ENCODE measurements around the gene CPNE7.

The CPNE7 gene

GRCh38 chr16:89536886-89537548 lies 38.5 kb upstream of the CPNE7 start:
- DNase-seq (ENCODE audit: low read depth) = no peak
- in situ Hi-C loops (cut with HindIII; ENCODE audit: low sequenced_read_pairs) = no loop called here
- H3K4me3 ChIP-seq (ENCODE audit: low read depth, low read length) = no peak overlapping the region
- no peak for TF ChIP-seq CTCF (IDR thresholded peaks at IDR 0.05; ENCODE audit: low read depth, low read length, missing control alignments)

DNA sequence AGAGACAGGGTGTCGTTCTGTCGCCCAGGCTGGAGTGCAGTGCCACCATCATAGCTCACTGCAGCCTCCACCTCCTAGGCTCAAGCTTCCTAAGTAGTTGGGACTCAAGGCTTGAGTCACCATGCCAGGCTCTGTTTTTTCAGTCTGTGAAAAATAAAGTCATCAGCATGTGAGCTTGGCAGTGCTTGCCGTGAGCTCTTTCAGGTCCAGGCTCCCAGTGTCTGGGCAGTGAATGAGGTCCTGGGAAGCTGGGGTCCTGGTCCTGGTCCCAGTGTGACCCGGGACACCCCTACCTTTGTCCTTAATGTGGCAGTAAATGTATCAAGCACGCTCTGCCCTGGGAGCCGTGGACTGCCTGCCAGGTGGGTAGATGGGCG lies 38.0 kb upstream of the CPNE7 start:
- DNase-seq (ENCODE audit: low read depth) = no peak
- H3K4me3 ChIP-seq (ENCODE audit: low read depth, low read length) = no peak overlapping the region
- no peak for TF ChIP-seq CTCF (IDR thresholded peaks at IDR 0.05; ENCODE audit: low read depth, low read length, missing control alignments)
- in situ Hi-C loops (cut with HindIII; ENCODE audit: low sequenced_read_pairs) = no loop called here

DNA sequence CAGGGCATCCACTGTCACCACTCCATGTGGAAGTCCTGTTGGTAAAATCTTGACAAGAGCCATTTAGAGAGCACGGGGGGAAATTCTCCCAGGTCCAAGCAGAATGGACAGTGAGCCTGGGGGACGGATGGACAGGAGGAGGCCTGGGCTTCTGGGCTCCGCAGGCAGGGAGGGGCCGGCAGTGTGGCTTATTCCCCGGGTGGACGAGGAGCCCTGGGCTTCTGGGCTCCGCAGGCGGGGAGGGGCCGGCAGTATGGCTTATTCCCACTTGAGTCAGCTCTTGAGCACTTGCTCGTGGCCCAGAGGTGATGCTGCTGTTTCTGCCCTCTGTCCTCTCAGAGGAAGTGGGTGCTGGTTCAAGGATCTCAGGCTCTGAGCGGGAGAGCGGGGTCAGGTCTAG lies 37.3 kb upstream of the CPNE7 start:
- H3K4me3 ChIP-seq (ENCODE audit: low read depth, low read length) = no peak overlapping the region
- TF ChIP-seq CTCF (IDR thresholded peaks at IDR 0.05; ENCODE audit: low read depth, low read length, missing control alignments) = no peak
- in situ Hi-C loops (cut with HindIII; ENCODE audit: low sequenced_read_pairs) = no loop called here
- DNase-seq (ENCODE audit: low read depth) = no peak

GRCh38 chr16:89540557-89540956 lies 35.0 kb upstream of the CPNE7 start:
- in situ Hi-C loops (cut with HindIII; ENCODE audit: low sequenced_read_pairs) = no loop called here
- DNase-seq (ENCODE audit: low read depth) = no peak
- no peak overlapping the region for H3K4me3 ChIP-seq (ENCODE audit: low read depth, low read length)
- no peak for TF ChIP-seq CTCF (IDR thresholded peaks at IDR 0.05; ENCODE audit: low read depth, low read length, missing control alignments)

GRCh38 chr16:89541792-89542191 lies 33.8 kb upstream of the CPNE7 start:
- no peak for DNase-seq (ENCODE audit: low read depth)
- no peak overlapping the region for H3K4me3 ChIP-seq (ENCODE audit: low read depth, low read length)
- in situ Hi-C loops (cut with HindIII; ENCODE audit: low sequenced_read_pairs) = no loop called here
- no peak for TF ChIP-seq CTCF (IDR thresholded peaks at IDR 0.05; ENCODE audit: low read depth, low read length, missing control alignments)

DNA sequence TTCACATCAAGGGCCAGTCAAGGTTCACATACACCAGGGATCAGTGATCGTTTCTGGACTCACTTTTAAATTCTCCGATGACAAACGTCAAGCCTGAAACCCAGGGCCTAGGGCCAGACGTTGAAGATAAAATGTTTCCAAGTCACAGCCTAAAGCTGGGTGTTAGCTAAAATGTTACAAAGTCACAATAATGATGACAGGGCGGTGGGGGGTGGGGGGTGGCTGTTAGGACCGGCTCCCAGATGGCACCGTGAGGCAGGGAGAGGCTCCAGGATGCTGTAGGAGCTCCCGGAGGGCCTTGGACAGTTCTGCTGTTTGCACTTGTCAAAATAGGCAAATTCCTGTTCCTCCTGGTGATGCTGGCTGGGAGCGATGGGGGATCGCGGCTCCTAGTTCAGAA lies 31.4 kb upstream of the CPNE7 start:
- in situ Hi-C loops (cut with HindIII; ENCODE audit: low sequenced_read_pairs) = no loop called here

More for the DNA sequence above, 31.4 kb upstream of the CPNE7 start:
- H3K4me3 ChIP-seq (ENCODE audit: low read depth, low read length) = no peak overlapping the region
- DNase-seq (ENCODE audit: low read depth) = no peak
- TF ChIP-seq CTCF (IDR thresholded peaks at IDR 0.05; ENCODE audit: low read depth, low read length, missing control alignments) = no peak

All from astrocyte of the cerebellum (primary cell).